Measurements from ENCODE around the gene MCEMP1.

The MCEMP1 gene, protein sequence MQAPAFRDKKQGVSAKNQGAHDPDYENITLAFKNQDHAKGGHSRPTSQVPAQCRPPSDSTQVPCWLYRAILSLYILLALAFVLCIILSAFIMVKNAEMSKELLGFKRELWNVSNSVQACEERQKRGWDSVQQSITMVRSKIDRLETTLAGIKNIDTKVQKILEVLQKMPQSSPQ

GRCh38 chr19:7676854-7677253, at the start of gene MCEMP1:
Gene MCEMP1 (plus strand): TSS chr19:7677090. CDS start chr19:7677121, 31 bp downstream.
- DNase-seq (ENCODE audit: low read depth, low spot score) = no peak

- DNase-seq (ENCODE audit: low read depth, low spot score) = no peak
These were observed 49.7 kb upstream of the MCEMP1 start for GRCh38 chr19:7627166-7627565.

GRCh38 chr19:7628589-7629311, 48.1 kb upstream of the MCEMP1 start:
- no peak for DNase-seq (ENCODE audit: low read depth, low spot score)

GRCh38 chr19:7629347-7630054, 47.4 kb upstream of the MCEMP1 start, which contains the start of the genes PET100 and XAB2:
Gene PET100 (plus strand): TSS chr19:7629793. CDS start chr19:7629834, 41 bp downstream.
Gene XAB2 (minus strand): TSS chr19:7629545. CDS start chr19:7629527, 18 bp downstream.
- peak; percentile 97 for DNase-seq (ENCODE audit: low read depth, low spot score)

- DNase-seq (ENCODE audit: low read depth, low spot score) = no peak
These were observed 45.3 kb upstream of the MCEMP1 start for GRCh38 chr19:7631577-7631976.

DNA sequence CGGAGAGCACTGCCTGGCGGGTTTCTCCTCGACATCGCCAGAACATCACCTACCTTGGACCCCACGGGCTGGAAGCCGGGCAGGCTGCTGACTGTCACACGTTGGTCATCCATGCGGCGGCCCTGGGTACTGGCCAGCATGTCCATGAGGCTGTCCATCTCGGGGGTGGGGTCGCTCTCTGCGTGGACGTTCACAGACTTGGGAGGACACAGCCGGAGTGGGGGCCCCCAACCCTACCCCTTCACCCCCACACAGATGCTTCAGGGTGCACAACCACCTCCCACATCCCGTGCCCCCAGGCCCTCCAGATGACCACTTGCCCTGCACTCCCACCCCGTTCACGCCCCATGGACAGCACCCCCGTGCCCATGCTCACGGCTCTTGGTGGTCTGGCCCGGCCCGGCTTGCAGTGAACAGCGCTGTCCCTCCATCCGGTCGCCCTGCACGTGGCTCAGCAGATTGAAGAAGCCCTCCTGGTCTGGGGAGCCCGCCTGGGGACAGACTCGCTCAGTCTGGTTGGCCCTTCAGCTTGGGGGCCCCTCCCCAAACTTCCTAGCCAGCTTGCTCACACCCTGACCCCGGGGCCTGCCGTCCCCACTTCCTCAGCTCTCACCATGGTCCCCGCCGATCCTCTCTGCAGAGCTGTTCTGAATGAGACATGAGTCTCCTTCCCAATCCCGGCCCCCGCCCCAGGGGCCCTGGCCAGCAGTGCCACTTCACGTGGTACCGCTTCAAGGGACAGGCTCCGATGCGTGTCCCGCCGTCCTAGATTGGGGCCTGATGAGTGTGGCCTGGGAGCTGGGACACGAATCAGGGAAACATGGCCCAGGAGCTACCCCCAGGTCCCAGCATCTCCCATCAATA, 44.3 kb upstream of the MCEMP1 start:
- DNase-seq (ENCODE audit: low read depth, low spot score) = no peak

- DNase-seq (ENCODE audit: low read depth, low spot score) = no peak
These were observed 43.2 kb upstream of the MCEMP1 start, which contains the start of gene PCP2 for GRCh38 chr19:7633698-7634097. Gene PCP2 (minus strand): TSS chr19:7633719. CDS start chr19:7633457, 262 bp downstream.

GRCh38 chr19:7635670-7636069, 41.2 kb upstream of the MCEMP1 start:
- DNase-seq (ENCODE audit: low read depth, low spot score) = no peak

DNA sequence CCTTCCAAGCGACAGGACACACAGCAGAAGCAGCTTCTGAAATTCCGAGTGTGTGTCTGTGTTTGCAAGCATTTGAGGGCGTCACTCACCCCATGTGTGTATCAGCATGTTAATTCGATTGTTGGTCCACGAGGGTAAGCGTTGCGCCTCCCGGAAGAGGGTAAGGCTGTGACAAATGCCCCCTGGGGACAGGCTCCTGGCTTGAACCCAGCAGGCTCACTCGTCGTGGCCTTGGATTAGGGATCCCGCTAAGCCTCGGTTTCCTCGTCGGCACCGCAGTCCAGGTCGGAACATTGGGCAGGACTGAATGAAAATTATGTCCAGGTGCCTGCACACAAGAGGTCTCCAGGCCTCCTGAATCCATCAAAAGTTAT, 40.6 kb upstream of the MCEMP1 start:
- DNase-seq (ENCODE audit: low read depth, low spot score) = no peak

DNA sequence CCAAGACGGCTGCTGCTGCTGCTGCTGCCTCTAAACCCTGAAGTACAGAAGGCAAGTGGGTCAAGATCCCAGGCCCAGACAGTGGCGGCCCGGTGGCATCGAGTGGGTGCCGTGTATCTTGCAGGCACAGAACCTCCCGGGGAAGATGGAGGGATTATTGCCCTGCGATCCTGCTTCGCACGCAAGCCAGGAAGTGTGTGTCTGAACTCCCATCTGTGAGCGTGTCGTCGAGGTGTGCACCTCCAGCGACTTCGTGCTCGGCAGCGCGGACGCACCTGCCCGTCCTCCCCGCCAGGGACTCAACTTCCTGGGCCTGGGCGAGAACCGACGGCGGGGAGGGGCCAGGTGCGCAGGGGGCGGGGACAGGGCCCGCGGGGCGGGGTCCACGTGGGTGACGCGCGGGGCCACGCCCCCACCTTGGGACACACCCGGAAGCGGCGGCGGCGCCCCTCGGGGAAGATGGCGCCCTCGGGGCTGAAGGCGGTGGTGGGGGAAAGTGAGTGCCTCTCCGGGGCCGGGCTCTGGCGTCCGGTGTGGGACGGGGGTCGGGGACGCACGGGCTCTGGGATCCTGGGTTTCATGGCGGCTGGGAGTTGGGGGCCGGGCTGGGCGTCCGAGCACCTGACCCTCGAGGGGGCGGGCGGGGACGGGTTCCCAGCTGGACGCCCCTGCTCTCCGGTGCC, 40.1 kb upstream of the MCEMP1 start, which contains the start of gene STXBP2:
STXBP2 (plus strand) TSS at position 420 of the 683 bp plus-strand sequence; CDS start at position 460, 40 bp downstream.
- no peak for DNase-seq (ENCODE audit: low read depth, low spot score)

DNA sequence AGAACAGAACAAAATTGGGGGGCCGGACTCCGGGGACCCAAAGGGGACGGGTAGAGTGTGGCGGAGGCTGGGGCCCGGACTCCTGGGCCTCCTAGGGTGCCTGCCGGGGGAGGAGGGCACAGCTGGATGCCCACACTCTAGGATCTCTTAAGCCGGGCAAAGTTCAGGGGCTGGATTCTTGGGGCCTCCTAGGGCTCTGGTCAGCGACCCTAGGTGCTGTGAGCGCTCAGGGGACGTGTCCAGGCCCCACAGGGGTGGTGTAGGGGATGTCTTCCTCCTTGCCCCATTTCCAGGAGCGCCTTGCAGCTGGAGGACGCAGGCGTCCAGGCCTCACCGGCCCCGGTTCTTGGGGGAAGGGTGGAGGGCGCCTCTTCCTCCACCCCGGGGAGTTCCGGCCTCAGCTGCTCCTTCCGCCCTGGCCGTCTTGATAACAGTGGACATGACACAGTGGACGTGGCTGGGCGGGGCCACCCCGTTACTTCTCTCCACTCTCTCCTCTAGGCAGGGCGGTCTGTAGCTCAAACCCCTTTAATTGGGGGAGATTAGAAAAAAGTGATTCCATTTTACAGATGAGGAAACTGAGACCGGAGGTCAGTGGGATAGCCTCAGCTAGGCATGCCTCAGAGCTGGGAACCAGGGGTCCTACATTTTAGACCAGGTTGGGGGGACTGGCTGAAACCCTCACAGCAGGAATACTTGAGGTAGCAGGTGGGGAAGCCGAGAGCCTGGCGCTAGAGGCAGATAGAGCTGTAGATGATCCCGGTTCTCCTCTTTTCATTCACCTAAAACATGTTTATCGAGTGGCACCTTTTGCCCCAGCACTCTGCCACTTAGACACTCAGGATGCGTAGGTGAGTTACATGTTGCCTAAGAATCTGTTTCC, 39.3 kb upstream of the MCEMP1 start:
- DNase-seq (ENCODE audit: low read depth, low spot score) = no peak

DNA sequence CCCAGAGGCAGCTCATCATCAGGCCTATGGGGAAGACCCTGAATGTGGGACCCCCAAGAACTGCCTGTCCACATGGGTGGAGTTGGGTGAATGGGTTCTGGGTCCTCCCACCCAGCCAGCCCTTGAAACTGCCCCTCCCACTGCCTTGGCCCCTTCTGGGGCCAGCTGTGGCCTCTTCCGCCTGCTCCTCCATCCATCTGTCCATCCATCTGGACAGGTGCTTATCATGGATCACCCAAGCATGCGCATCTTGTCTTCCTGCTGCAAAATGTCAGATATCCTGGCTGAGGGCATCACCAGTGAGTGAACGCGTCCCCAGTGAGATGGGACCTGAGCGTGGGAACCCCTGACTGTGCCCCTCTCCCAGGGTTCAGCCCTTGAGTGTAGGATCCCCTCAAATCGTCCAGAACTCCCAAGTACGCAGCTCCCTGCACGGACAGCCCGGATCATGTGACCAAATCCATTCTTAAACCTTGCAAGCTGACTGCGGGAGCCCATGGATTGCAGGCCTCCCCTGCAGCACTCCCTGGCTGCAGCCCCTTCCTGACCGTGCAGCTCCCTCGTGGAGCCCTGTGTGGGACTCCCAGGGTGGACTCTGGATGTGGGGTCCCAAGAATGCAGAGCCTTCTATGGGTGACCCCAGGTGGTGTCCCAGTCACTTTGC, 38.0 kb upstream of the MCEMP1 start:
- no peak for DNase-seq (ENCODE audit: low read depth, low spot score)

DNA sequence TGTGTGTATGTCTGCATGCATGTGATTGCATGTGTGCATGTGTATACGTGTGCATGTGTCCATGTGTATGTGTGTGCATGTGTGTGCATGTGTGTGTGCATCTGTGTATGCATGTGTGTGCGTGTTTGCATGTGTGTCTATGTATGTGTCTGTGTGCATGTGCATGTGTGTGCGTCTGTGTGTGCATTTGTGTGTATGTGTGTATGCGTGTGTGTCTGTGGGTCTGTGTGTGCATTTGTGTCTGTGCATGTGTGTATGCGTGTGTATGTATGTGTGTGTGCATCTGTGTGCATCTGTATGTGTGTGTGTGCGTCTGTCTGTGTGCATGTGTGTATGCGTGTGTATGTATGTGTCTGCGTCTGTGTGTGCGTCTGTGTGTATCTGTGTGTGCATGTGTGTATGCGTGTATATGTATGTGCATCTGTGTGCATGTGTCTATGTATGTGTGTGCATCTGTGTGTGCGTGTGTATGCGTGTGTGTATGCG, 37.0 kb upstream of the MCEMP1 start:
- DNase-seq (ENCODE audit: low read depth, low spot score) = no peak

DNA sequence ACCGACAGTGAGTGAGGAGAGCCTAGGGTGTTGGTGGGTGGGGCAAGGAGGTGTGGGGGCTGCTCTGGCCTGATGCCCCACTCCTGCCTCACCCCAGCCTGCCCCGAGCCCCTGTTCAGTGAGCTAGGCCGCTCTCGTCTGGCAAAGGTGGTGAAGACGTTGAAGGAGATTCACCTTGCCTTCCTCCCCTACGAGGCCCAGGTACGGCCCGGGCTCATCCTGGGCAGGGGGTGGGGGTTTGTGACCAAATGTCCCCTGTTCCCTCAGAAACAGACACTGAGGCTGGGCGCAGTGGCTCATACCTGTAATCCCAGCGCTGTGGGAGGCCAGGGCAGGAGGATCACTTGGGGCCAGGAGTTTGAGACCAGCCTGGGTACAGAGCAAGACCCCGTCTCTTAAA, 36.1 kb upstream of the MCEMP1 start:
- no peak for DNase-seq (ENCODE audit: low read depth, low spot score)

- DNase-seq (ENCODE audit: low read depth, low spot score) = no peak
These were observed 35.3 kb upstream of the MCEMP1 start for GRCh38 chr19:7641290-7642276.

- no peak for DNase-seq (ENCODE audit: low read depth, low spot score)
These were observed 34.4 kb upstream of the MCEMP1 start for GRCh38 chr19:7642295-7643030.

DNA sequence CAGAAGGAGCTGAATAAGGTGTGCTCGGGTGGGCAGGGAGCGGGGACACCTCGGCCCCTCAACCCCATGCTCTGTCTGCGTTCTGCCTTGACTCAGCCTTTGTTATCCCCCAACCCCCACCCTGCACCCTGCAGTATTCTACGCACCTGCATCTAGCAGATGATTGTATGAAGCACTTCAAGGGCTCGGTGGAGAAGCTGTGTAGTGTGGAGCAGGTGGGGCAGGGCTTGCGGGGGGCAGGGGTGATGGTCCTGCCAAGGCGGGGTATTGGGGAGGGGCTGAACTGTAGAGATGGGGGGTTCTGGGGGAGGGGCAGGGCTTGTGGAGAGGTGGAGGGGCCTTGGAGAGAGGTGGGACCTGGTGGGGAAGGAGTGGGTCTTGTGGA, 33.9 kb upstream of the MCEMP1 start:
- DNase-seq (ENCODE audit: low read depth, low spot score) = no peak

Measured in iPS DF 19.7 (cell line).